ENCODE data around the gene DRD4. TPM values are rescaled to one million over a fixed set of nuclear protein-coding genes. Genes with fewer than 3 reads are reported as not detected.

DRD4 gene
- total and polyA plus RNA-seq, 2 of the 13 experiments (the other 11 are each of a cell fraction or from before 2014, with no cell fraction given): 0.09 to 0.13 TPM

DNA sequence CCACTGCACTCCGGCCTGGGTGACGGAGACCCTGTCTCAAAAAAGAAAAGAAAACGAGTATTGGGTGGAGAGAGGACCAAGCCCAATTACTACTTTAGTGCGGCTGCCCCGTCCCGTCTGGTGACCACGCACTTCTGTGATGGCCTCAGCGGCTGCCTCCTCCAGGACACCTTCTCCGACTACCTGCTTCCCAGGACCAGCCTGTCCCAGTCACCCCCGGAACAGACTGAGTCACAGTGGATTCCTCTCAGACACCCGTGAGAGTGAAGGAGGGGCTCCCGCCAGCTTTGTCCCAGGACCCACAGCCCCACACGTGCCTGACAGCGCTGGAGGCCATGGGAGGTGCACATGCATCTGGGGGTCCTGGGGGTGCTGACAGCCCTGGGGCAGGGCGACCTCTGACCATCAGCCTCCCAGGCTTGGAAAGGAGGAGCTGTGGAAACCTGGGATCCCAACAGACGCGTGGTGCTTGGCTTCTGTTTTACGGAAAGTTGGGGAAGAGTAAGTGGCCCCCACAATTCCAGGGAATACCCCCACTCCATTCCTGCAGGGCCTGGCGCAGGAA, 4.8 kb downstream of the DRD4 start:
- TF ChIP-seq, protein P1, sequence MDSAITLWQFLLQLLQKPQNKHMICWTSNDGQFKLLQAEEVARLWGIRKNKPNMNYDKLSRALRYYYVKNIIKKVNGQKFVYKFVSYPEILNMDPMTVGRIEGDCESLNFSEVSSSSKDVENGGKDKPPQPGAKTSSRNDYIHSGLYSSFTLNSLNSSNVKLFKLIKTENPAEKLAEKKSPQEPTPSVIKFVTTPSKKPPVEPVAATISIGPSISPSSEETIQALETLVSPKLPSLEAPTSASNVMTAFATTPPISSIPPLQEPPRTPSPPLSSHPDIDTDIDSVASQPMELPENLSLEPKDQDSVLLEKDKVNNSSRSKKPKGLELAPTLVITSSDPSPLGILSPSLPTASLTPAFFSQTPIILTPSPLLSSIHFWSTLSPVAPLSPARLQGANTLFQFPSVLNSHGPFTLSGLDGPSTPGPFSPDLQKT (CRISPR knock-in tag; IDR thresholded peaks at IDR 0.05; ENCODE audit: borderline replicate concordance): no peak
- no peak for TF ChIP-seq KAT7 (CRISPR knock-in tag; IDR thresholded peaks at IDR 0.05; ENCODE audit: borderline replicate concordance)
- no peak for TF ChIP-seq ZNF598 (CRISPR knock-in tag; IDR thresholded peaks at IDR 0.05; ENCODE audit: borderline replicate concordance)
- no peak for TF ChIP-seq KDM3A (CRISPR knock-in tag; IDR thresholded peaks at IDR 0.05; ENCODE audit: low read depth)
- TF ChIP-seq ZSCAN22 (CRISPR knock-in tag; IDR thresholded peaks at IDR 0.05): no peak
- no peak for TF ChIP-seq ZNF629 (CRISPR knock-in tag; conservative IDR thresholded peaks at IDR 0.05)
- no peak for TF ChIP-seq KDM5A (IDR thresholded peaks at IDR 0.05; ENCODE audit: borderline replicate concordance, low read length)
- no peak for TF ChIP-seq FOXA3 (CRISPR knock-in tag; IDR thresholded peaks at IDR 0.05)
- H3K4me2 ChIP-seq (ENCODE audit: low read depth, low read length): no peak overlapping the region
- no peaks in the 10 kb centered on the region for H3K9me3 ChIP-seq (ENCODE audit: low read length)
- no peak overlapping the region for H3K4me3 ChIP-seq (replicated peaks in 1 of 3; ENCODE audit: insufficient read depth in 1 of 3, low read depth in 2 of 3, low read length in 3 of 3)
- in situ Hi-C loops (cut with HindIII; ENCODE audit: extremely low pct_ligation_motif_present, low pct_unique_long_range_greater_than_20kb): no loop called here
- ATAC-seq (no peak), DNase-seq (ENCODE audit: low spot score) (no peak), FAIRE-seq (no peak)
- H4K20me1 ChIP-seq (ENCODE audit: insufficient read depth, low read length): 0 out of 2 replicates have a peak, but pooled peaks cover 5% of the 10 kb centered on the region
- CTCF ChIA-PET (ENCODE audit: low intra/inter-chr PET ratio, low total read pairs): no interaction called here
- H3K9ac ChIP-seq (ENCODE audit: insufficient read depth, low read depth, low read length): no peak overlapping the region
- H3K79me2 ChIP-seq (ENCODE audit: insufficient read depth, low read length): no peaks in the 10 kb centered on the region
- peaks cover 3% of the 10 kb centered on the region; the same call in 1 of the 2 replicates for H3K4me1 ChIP-seq (ENCODE audit: insufficient read depth, low read length)
- intact Hi-C loops (cut with micrococcal nuclease; ENCODE audit: unreplicated experiment): no loop called here
- no peaks in the 10 kb centered on the region for H3K27me3 ChIP-seq (ENCODE audit: control insufficient read depth in 1 of 2, insufficient read depth in 2 of 2, low read length in 2 of 2)
- BruUV-seq (replicated peaks): no TSS peak
- peak overlapping the region; percentile 52 for H3K27ac ChIP-seq (ENCODE audit: extremely low read length, insufficient read depth, low read length)
- POLR2A ChIA-PET: interaction anchor here (1.5 kb wide), 1 partner anchor 13 kb away, joined by 4 read pairs; no protein-coding TSS in a partner anchor
- H2AFZ ChIP-seq (ENCODE audit: low read length): no peak overlapping the region
- H3K36me3 ChIP-seq (replicated peaks in 1 of 2; ENCODE audit: control insufficient read depth in 1 of 2, insufficient read depth in 2 of 2, low read length in 2 of 2): peaks cover 4 to 15% of the 10 kb centered on the region in 2 experiments; a peak in 3 of 5 replicates
- 98% methylated on average over 15 of the region's 19 CpGs for WGBS (ENCODE audit: low lambda C conversion rate)

Data from HepG2 (cell line).